Hippocampal formation (tissue), 2 donors: ENCODE data around the gene PGM5.

Source experiments
- DNase-seq, 2 donors: peaks; one replicate each; lab custom pipeline; 2025; lab: John Stamatoyannopoulos, UW

Gene PGM5

GRCh38 chr9:68437785-68438184 lies 81.4 kb downstream of the PGM5 start:
- no peak for DNase-seq

GRCh38 chr9:68443624-68444023 lies 87.2 kb downstream of the PGM5 start:
- no peak for DNase-seq

DNA sequence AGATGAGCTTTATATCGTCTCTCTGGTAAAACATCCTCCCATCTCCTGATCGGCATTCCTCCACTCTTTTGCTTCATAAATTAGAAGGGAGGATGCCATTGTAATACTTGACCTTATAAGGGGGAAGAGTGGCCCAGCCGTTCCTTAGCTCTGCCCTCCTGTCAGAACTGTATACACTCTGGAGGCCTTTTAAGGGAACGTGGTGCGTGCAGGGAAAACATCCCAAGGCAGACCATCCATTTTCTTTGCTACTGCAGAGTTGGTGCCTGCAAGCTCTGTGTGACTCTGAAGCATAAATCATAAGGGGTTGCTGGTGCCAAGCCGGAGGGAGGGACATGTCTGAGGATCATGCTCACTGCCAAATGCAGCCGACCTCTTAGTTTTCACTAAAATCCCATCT lies 90.4 kb downstream of the PGM5 start:
- DNase-seq, result no peak

GRCh38 chr9:68447611-68448010 lies 91.2 kb downstream of the PGM5 start:
- DNase-seq, result no peak

GRCh38 chr9:68454579-68455334 lies 98.3 kb downstream of the PGM5 start:
- DNase-seq, result no peak

- DNase-seq, result no peak
Measured at GRCh38 chr9:68455451-68455850, 99.0 kb downstream of the PGM5 start.

- no peak for DNase-seq
Measured at GRCh38 chr9:68457803-68458202, 101.4 kb downstream of the PGM5 start.

GRCh38 chr9:68458918-68459317 lies 102.5 kb downstream of the PGM5 start:
- no peak for DNase-seq

GRCh38 chr9:68462105-68462775 lies 105.8 kb downstream of the PGM5 start:
- no peak for DNase-seq

GRCh38 chr9:68470067-68470466 lies 113.7 kb downstream of the PGM5 start:
- no peak for DNase-seq

GRCh38 chr9:68470634-68471033 lies 114.2 kb downstream of the PGM5 start:
- no peak for DNase-seq

DNA sequence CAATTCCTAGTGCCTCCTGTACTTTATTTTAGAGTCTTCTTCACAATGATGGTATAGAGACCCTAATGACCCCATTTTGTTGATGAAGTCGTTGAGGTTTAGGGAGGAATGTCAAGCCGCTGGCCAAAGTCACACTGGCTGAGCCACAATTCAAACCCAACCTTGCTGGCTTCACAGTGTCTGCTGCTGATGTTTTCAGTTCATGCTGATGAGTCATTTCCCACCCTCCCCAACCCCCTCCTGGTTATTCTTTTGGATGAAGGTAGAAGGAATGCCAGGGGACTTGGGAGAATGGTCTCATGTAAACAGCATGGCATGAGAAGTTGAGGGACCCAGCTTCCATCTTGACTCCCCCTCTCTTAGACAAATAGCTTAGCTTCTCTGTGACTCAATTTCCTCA lies 115.7 kb downstream of the PGM5 start:
- no peak for DNase-seq

- DNase-seq, result no peak
Measured at GRCh38 chr9:68473790-68474189, 117.4 kb downstream of the PGM5 start.

DNA sequence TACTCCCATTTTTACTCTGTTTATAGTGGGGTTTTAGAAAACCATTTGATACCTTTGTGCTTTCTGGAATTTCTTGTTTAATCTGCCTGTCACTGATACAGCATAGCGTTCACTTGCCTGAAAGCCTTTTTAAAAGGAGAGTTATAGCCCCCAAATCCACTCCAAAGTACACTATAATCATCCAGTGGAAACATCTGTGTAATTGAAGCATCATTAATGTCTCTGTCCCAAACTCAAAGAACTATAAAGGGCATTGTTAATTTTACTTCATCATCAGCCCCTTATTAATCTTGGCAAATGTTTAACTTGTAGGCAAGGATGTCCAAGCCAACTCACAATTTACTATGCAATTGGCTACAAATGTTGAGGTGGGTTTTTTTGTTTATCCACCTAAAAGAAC lies 120.0 kb downstream of the PGM5 start:
- DNase-seq, result no peak

GRCh38 chr9:68476847-68477246 lies 120.4 kb downstream of the PGM5 start:
- DNase-seq, result no peak

GRCh38 chr9:68480807-68481206 lies 124.4 kb downstream of the PGM5 start:
- no peak for DNase-seq

DNA sequence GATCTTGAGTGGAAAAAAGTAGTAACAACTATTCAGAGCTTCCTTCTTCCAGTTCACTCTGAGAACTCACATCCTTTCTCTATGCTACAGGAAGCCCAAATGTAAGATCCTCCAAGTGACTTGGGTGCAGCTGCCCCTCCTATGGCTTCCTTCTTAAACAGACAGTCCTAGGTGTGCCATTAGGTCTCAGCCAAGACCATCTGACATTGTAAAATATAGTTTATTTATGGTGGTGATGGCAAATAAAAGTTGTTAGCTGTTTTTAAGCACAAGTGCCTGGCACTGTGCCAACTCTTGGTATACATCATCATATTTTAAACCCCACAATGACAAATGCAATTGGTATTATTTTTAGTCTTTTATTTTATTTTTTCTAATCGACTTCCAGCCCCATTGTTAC lies 126.1 kb downstream of the PGM5 start:
- no peak for DNase-seq

DNA sequence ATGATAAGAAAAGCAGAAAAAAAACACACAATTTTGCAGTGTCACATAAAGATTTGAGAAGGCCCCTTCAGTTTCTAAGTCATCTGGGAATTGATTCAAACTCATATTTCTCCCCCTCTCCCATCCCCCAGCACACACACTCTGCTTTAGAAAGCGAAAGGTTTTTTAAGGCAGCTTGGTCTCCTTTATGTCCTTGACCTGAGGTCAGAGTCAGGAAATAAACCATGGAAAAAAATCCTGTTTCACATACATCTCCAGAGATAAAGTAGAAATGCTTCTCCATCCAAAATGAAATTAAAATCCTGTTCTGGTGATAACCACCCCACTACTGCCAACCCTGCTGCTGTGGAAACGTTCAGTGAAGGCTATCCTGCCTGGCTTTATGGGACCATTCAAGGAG lies 131.7 kb downstream of the PGM5 start:
- DNase-seq, result no peak

DNA sequence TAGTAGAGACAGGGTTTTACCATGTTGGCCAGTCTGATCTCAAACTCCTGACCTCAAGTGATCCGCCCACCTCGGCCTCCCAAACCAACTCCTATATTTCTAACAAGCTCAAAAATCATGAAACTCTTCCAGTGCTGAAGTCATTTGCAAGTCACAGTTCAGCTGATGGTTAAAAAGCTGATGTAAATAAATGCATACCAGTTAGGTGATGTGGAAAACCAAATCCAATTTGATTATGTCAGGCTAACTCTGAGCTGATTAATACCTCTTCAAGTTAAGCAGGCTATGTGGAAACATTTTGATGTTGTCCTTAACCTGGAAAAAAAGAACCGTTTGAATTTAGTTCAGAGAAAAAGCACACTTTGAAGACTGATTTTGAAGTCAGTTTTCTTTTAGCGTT lies 133.2 kb downstream of the PGM5 start:
- DNase-seq, result no peak

- DNase-seq, result no peak
Measured at GRCh38 chr9:68492806-68493205, 136.4 kb downstream of the PGM5 start.

GRCh38 chr9:68493541-68493940 lies 137.1 kb downstream of the PGM5 start:
- DNase-seq, result no peak

DNA sequence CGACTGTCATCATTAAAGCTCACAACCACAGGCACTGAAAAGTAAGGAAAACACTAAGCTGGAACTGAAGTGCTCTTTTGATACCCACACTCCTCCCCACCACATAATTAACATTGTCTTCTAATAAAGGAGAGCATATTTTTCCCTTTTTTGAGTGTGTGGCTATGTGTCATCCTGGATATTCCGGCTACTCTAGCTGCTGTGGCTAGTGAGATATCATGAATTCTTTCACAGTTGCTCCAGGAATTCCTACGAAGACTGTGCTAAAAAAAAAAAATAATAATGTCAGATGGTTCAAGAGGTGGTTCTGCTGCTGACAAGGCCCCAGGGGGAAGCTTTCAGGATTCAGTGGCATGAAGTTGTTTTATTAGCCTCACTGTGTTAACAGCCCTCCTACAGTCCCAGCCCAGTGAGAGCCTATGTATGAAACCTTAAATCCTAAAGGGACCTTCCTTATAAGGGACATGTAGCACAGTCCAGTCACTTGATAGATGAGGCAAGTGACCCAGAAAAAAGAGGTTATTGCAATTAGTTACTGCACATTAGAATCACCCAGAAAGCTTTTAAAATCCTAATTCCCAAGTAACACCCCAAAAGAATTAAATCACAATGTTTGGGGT lies 137.7 kb downstream of the PGM5 start:
- no peak for DNase-seq

- DNase-seq, result no peak
Measured at GRCh38 chr9:68495247-68495646, 138.8 kb downstream of the PGM5 start.
